Measurements from ENCODE around the gene USP15. TPM values are rescaled to one million over a fixed set of nuclear protein-coding genes. Genes with fewer than 3 reads are reported as not detected.

USP15 gene
- total and polyA plus RNA-seq, 12 donors, result 26.7 to 76.0 (median 61.9) TPM

DNA sequence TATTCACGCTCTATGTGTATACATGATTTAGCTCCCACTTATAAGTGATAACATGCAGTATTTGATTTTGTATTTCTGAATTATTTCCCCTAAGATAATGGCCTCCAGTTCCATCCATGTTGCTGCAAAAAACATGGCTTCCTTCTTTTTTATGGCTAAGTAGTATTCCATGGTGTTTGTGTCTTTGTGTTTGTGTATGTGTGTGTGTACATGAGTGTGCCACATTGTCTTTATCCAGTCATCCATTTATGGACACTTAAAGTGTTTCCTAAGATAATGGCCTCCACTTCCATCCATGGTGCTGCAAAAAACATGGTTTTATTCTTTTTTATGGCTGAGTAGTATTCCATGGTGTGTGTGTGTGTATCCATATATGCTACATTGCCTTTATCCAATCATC is 25.1 kb downstream of the USP15 start:
- H3K4me1 ChIP-seq, result peaks cover 0 to 70% (median 27%) of the 10 kb centered on the region in 9 donors
- H3K27me3 ChIP-seq, result no peaks in the 10 kb centered on the region
- intact Hi-C loops (cut with DNase I), result no loop called here
- no peaks in the 10 kb centered on the region for H3K36me3 ChIP-seq
- peaks cover 0 to 29% (median 5%) of the 10 kb centered on the region in 11 donors for H3K9me3 ChIP-seq
- H3K4me3 ChIP-seq, result no peak overlapping the region
- TF ChIP-seq, protein P1, sequence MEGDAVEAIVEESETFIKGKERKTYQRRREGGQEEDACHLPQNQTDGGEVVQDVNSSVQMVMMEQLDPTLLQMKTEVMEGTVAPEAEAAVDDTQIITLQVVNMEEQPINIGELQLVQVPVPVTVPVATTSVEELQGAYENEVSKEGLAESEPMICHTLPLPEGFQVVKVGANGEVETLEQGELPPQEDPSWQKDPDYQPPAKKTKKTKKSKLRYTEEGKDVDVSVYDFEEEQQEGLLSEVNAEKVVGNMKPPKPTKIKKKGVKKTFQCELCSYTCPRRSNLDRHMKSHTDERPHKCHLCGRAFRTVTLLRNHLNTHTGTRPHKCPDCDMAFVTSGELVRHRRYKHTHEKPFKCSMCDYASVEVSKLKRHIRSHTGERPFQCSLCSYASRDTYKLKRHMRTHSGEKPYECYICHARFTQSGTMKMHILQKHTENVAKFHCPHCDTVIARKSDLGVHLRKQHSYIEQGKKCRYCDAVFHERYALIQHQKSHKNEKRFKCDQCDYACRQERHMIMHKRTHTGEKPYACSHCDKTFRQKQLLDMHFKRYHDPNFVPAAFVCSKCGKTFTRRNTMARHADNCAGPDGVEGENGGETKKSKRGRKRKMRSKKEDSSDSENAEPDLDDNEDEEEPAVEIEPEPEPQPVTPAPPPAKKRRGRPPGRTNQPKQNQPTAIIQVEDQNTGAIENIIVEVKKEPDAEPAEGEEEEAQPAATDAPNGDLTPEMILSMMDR (IDR thresholded peaks at IDR 0.05), result no peak
- no peak for DNase-seq
- ATAC-seq, result no peak
- WGBS, 2 donors, result 97% methylated on average over 1 of the region's 1 CpG
- H3K27ac ChIP-seq, result no peak overlapping the region

DNA sequence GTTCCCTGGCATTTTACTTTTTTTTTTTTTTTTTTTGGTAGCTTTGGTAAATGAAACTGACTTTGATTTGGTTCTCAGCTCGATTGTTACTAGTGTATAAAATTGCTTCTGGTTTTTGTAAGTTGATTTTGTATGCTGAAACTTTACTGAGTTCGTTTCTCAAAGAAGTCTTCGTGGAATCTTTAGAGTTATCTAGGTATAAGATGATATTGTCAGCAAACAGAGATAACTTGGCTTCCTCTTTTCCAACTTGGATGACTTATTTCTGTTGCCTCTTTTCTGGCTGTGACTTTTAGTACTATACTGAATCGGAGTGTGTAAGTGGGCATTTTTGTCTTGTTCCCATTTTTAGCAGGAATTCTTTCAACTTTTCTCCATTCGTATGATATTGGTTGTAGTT is 28.1 kb downstream of the USP15 start:
- Histone ChIP-seq H3K27ac (no peak overlapping the region), H3K4me3 (no peak overlapping the region), H3K27me3 (no peaks in the 10 kb centered on the region), H3K9me3 (peaks cover 0 to 49% (median 17%) of the 10 kb centered on the region in 11 donors), H3K36me3 (no peaks in the 10 kb centered on the region), H3K4me1 (peaks cover 0 to 67% (median 15%) of the 10 kb centered on the region in 9 donors)
- TF ChIP-seq, protein P1 (IDR thresholded peaks at IDR 0.05), result no peak
- DNase-seq, result no peak
- ATAC-seq, result no peak
- intact Hi-C loops (cut with DNase I), result no loop called here
- 85 to 91% methylated on average over 5 of the region's 5 CpGs for WGBS, 2 donors

DNA sequence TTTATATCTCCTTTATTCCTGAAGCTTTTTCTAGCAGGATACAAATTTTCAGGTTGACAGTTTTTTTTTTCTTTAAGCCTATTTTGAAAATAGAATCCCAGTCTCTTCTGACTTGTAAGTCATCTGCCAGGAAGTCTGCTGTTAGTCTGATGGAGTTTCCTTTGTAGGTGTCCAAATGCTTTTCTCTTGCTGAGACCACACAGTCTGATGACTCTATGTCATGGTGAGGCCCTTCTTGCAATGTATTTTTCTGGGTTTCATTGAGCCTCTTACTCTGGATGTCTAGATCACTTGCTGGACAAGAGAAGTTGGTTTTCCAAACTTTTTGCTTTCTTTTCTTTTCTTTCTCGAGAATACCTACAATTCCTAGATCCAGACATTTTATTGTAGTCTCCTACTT is 30.6 kb downstream of the USP15 start:
- no peak for ATAC-seq
- no peak overlapping the region for H3K27ac ChIP-seq
- H3K4me3 ChIP-seq, result no peak overlapping the region
- intact Hi-C loops (cut with DNase I), result no loop called here
- H3K9me3 ChIP-seq, result peaks cover 0 to 44% (median 17%) of the 10 kb centered on the region in 11 donors
- no peaks in the 10 kb centered on the region for H3K27me3 ChIP-seq
- WGBS, 2 donors, result 97 to 100% methylated on average over 1 of the region's 1 CpG
- TF ChIP-seq, protein P1 (IDR thresholded peaks at IDR 0.05), result no peak
- H3K36me3 ChIP-seq, result peaks cover 0 to 22% (median 4%) of the 10 kb centered on the region in 9 donors
- no peak for DNase-seq
- H3K4me1 ChIP-seq, result peaks cover 0 to 56% (median 11%) of the 10 kb centered on the region in 9 donors

DNA sequence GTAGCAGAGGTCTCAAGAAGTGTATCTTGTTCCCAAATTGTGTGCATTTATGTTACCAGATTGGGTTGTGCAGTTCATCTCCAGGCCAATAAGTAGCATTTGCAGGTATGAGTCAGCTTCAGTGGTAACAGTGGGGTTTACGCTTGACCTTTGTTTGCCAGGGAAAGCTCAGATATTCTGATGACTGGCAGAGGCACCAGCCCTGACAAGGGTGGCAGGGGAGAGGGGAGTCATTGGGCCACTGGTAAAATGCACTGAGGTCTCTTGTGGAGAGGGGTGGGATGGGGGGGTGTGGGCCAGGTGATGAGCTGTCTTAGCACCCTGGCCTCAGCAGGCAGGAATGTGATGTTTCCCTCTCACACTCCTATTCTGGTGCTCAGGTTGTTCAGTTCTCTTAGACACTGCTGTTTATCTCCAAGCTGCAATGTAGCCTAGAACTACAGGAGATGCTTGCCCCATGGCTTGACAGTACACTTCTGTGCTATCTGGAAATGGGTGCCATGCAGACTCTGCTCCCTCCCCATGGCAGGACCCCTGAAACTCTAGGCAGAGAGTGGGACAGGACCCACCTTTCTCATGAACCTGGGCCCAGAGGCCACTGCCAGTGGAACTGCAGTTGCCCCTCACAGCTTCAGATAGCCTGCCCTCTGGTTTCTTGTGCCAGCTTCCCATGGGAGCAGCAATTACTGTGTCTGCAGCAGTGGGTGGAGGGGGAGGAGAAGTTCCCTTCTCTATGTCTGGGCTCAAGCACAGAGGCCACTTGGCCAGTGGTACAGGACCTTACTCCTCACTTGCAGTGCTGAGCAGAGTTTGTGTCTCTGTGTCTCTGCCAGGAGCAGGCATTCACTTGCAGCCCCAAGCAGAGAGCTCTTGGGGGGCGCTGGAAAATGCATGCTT is 31.9 kb downstream of the USP15 start:
- H3K9me3 ChIP-seq, result peaks cover 0 to 46% (median 17%) of the 10 kb centered on the region in 11 donors
- no peak overlapping the region for H3K27ac ChIP-seq
- ATAC-seq (peak in 5 of 8 donors; percentile 24 to 76 (median 44)), DNase-seq (no peak)
- intact Hi-C loops (cut with DNase I), result no loop called here
- H3K4me1 ChIP-seq, result peaks cover 0 to 61% (median 7%) of the 10 kb centered on the region in 9 donors
- TF ChIP-seq, protein P1 (IDR thresholded peaks at IDR 0.05), result no peak
- 69 to 94% methylated on average over 2 of the region's 2 CpGs for WGBS, 2 donors
- no peaks in the 10 kb centered on the region for H3K27me3 ChIP-seq
- H3K4me3 ChIP-seq, result no peak overlapping the region
- peaks cover 0 to 35% (median 7%) of the 10 kb centered on the region in 9 donors for H3K36me3 ChIP-seq
